HepG2 (cell line): ENCODE measurements around the gene BTBD19. TPM values are rescaled to one million over a fixed set of nuclear protein-coding genes. Genes with fewer than 3 reads are reported as not detected.

ENCODE experiments used
- ATF4 ChIP-seq, 2 experiments: fragments of 450-650 bp in 1 of 2; sonication (generic) in 1 of 2; formaldehyde crosslinking; IDR thresholded peaks; 2 replicates each; pipeline versions ENCODE4 v1.5.0 to v1.8.0; 2020 to 2022; ENCODE audit warnings: mild to moderate bottlenecking in 1 of 2, missing genetic modification reagents in 1 of 2
- ELF4 ChIP-seq: sonication (generic); formaldehyde crosslinking; IDR thresholded peaks from 2 replicates; pipeline ENCODE4 v1.5.0; 2020; ENCODE audit warnings: missing genetic modification reagents, mild to moderate bottlenecking, moderate library complexity, borderline replicate concordance
- HNRNPUL1 ChIP-seq: fragments of 200-400 bp; formaldehyde crosslinking; IDR thresholded peaks from 2 replicates; pipeline ENCODE4 v1.6.1; 2017; ENCODE audit warnings: low read depth, mild to moderate bottlenecking, low read length, moderate library complexity
- JDP2 ChIP-seq: sonication (generic); formaldehyde crosslinking; IDR thresholded peaks from 2 replicates; pipeline ENCODE4 v1.8.1; 2022; ENCODE audit warnings: missing genetic modification reagents, borderline replicate concordance
- KAT7 ChIP-seq: IDR thresholded peaks from 2 replicates; pipeline ENCODE4 v1.6.1; 2018; ENCODE audit warnings: borderline replicate concordance, missing compliant biosample characterization
- MAFF ChIP-seq: IDR thresholded peaks from 2 replicates; pipeline ENCODE4 v1.6.1; 2011; ENCODE audit warnings: low read depth, low read length, improper control_type of control experiment
- MIXL1 ChIP-seq: IDR thresholded peaks from 2 replicates; pipeline ENCODE4 v1.6.1; 2016
- PPARG ChIP-seq: conservative IDR thresholded peaks from 2 replicates; pipeline ENCODE4 v1.6.1; 2016; ENCODE audit warnings: missing biosample characterization, missing genetic modification reagents
- SKI ChIP-seq: fragments of 450-650 bp; IDR thresholded peaks from one replicate; pipeline ENCODE4 v1.6.1; 2018; ENCODE audit warnings: mild to moderate bottlenecking; ENCODE audit not compliant: partially characterized antibody
- SMAD1 ChIP-seq: sonication (generic); formaldehyde crosslinking; IDR thresholded peaks from 2 replicates; pipeline ENCODE4 v1.4.0; 2020; ENCODE audit warnings: missing genetic modification reagents, low read depth, mild to moderate bottlenecking, borderline replicate concordance
- SNAPC5 ChIP-seq: sonication (generic); formaldehyde crosslinking; IDR thresholded peaks from 2 replicates; pipeline ENCODE4 v1.8.1; 2023; ENCODE audit warnings: mild to moderate bottlenecking, missing genetic modification reagents, borderline replicate concordance
- SP4 ChIP-seq: sonication (generic); formaldehyde crosslinking; IDR thresholded peaks from 2 replicates; pipeline ENCODE4 v1.8.1; 2023; ENCODE audit warnings: mild to moderate bottlenecking, missing genetic modification reagents
- YEATS2 ChIP-seq: sonication (generic); formaldehyde crosslinking; IDR thresholded peaks from 2 replicates; pipeline ENCODE4 v1.4.0; 2020; ENCODE audit warnings: missing genetic modification reagents, borderline replicate concordance
- ZBTB25 ChIP-seq: IDR thresholded peaks from 2 replicates; pipeline ENCODE4 v1.6.1; 2018; ENCODE audit warnings: missing genetic modification reagents
- ZBTB42 ChIP-seq: sonication (generic); formaldehyde crosslinking; IDR thresholded peaks from 2 replicates; pipeline ENCODE4 v1.5.0; 2020; ENCODE audit warnings: mild to moderate bottlenecking, missing genetic modification reagents
- ZFP41 ChIP-seq: sonication (generic); formaldehyde crosslinking; IDR thresholded peaks from 2 replicates; pipeline ENCODE4 v1.4.0; 2020; ENCODE audit warnings: mild to moderate bottlenecking, missing genetic modification reagents, borderline replicate concordance
- ZNF253 ChIP-seq: sonication (generic); formaldehyde crosslinking; IDR thresholded peaks from 2 replicates; pipeline ENCODE4 v1.8.0; 2022; ENCODE audit warnings: mild to moderate bottlenecking, missing genetic modification reagents, borderline replicate concordance
- ZNF329 ChIP-seq: sonication (generic); formaldehyde crosslinking; IDR thresholded peaks from 2 replicates; pipeline ENCODE4 v1.9.0; 2021; ENCODE audit warnings: low read depth, mild to moderate bottlenecking, missing genetic modification reagents
- ZNF552 ChIP-seq: sonication (generic); formaldehyde crosslinking; IDR thresholded peaks from 2 replicates; pipeline ENCODE4 v1.9.0; 2022; ENCODE audit warnings: missing genetic modification reagents, mild to moderate bottlenecking, borderline replicate concordance
- ZNF562 ChIP-seq: sonication (generic); formaldehyde crosslinking; IDR thresholded peaks from 2 replicates; pipeline ENCODE4 v1.8.0; 2022; ENCODE audit warnings: missing genetic modification reagents, borderline replicate concordance
- ZNF629 ChIP-seq: sonication (generic); formaldehyde crosslinking; conservative IDR thresholded peaks from 2 replicates; pipeline ENCODE4 v1.5.0; 2020; ENCODE audit warnings: missing genetic modification reagents
- ZNF674 ChIP-seq: sonication (generic); formaldehyde crosslinking; IDR thresholded peaks from 2 replicates; pipeline ENCODE4 v1.5.0; 2020; ENCODE audit warnings: low read depth, mild to moderate bottlenecking, missing genetic modification reagents
- ZNF704 ChIP-seq: sonication (generic); formaldehyde crosslinking; IDR thresholded peaks from 2 replicates; pipeline ENCODE4 v1.8.1; 2023; ENCODE audit warnings: mild to moderate bottlenecking, inconsistent platforms, moderate library complexity, missing genetic modification reagents, borderline replicate concordance
- ZSCAN12 ChIP-seq: sonication (generic); formaldehyde crosslinking; IDR thresholded peaks from 2 replicates; pipeline ENCODE4 v1.9.0; 2021; ENCODE audit warnings: mild to moderate bottlenecking, missing genetic modification reagents
- polyA plus RNA-seq, 8 experiments: library from polyadenylated mRNA; depleted of rRNA in 3 of 8; stranded (reverse) in 7 of 8; unstranded in 1 of 8; fragments of >200 nt; fragmentation: Illumina TruSeq in 4 of 8; extraction: Trizol in 4 of 8; gene quantifications; 2 replicates each; pipeline versions ENCODE4 v1.2.1 to v1.2.3, GENCODE V29; 2011 to 2016; ENCODE audit warnings: low read depth in 4 of 8, missing spikeins in 1 of 8, mixed read lengths in 1 of 8; ENCODE audit not compliant: insufficient read depth in 1 of 8
- total RNA-seq, 5 experiments: library from RNA; depleted of rRNA; stranded (reverse); fragments of >200 nt; fragmentation: Illumina TruSeq; extraction: Trizol; gene quantifications; 2 replicates each; pipeline ENCODE4 v1.2.3, GENCODE V29; 2016; ENCODE audit warnings: low read depth in 1 of 5
- TF ChIP-seq, protein P1 (sequence below): IDR thresholded peaks from 2 replicates; pipeline ENCODE4 v1.6.1; 2016

Gene BTBD19
- total and polyA plus RNA-seq, 2 of the 13 experiments (the other 11 are each of a cell fraction or from before 2014, with no cell fraction given) = 2.7 to 6.7 TPM

GRCh38 chr1:44799770-44800584, 8.3 kb upstream of the BTBD19 start, which contains the start of gene PLK3 (continued):
- TF ChIP-seq ZBTB25 (CRISPR knock-in tag) = peak; percentile 35; the same call in 1 of the 2 replicates
- peak; percentile 68; the same call in 1 of the 2 replicates for TF ChIP-seq MIXL1 (CRISPR knock-in tag)
- TF ChIP-seq ZNF552 = peak; percentile 86; the same call in 1 of the 2 replicates
- TF ChIP-seq ELF4 = no peak
- TF ChIP-seq ZNF562 = no peak
- TF ChIP-seq SP4 = peak; percentile 87
- TF ChIP-seq ZNF329 (CRISPR knock-in tag) = no peak
- peak; percentile 92 for TF ChIP-seq SKI
- 0 out of 2 replicates have a peak, but pooled peaks have one; percentile 21 for TF ChIP-seq KAT7 (CRISPR knock-in tag)
- peak in 1 of 2 experiments; percentile 89; a peak in 2 of 4 replicates for TF ChIP-seq ATF4 (CRISPR knock-in tag; IDR thresholded peaks at IDR 0.05)
- no peak; the same call in 1 of the 2 replicates for TF ChIP-seq SMAD1 (CRISPR knock-in tag)
- 0 out of 2 replicates have a peak, but pooled peaks have one; percentile 47 for TF ChIP-seq ZFP41 (CRISPR knock-in tag)
- peak; percentile 83 for TF ChIP-seq ZNF704
- peak; percentile 80; the same call in 1 of the 2 replicates for TF ChIP-seq SNAPC5 (CRISPR knock-in tag)
- TF ChIP-seq, protein P1, sequence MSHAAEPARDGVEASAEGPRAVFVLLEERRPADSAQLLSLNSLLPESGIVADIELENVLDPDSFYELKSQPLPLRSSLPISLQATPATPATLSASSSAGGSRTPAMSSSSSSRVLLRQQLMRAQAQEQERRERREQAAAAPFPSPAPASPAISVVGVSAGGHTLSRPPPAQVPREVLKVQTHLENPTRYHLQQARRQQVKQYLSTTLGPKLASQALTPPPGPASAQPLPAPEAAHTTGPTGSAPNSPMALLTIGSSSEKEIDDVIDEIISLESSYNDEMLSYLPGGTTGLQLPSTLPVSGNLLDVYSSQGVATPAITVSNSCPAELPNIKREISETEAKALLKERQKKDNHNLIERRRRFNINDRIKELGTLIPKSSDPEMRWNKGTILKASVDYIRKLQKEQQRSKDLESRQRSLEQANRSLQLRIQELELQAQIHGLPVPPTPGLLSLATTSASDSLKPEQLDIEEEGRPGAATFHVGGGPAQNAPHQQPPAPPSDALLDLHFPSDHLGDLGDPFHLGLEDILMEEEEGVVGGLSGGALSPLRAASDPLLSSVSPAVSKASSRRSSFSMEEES (CRISPR knock-in tag) = peak; percentile 74
- TF ChIP-seq ZSCAN12 (CRISPR knock-in tag) = no peak
- no peak for TF ChIP-seq MAFF
- 0 out of 2 replicates have a peak, but pooled peaks have one; percentile 50 for TF ChIP-seq PPARG
- TF ChIP-seq ZNF629 (CRISPR knock-in tag) = no peak
- TF ChIP-seq ZNF674 = no peak
- TF ChIP-seq ZBTB42 (CRISPR knock-in tag) = peak; percentile 27; the same call in 1 of the 2 replicates
- 0 out of 2 replicates have a peak, but pooled peaks have one; percentile 31 for TF ChIP-seq HNRNPUL1
- peak; percentile 84 for TF ChIP-seq YEATS2 (CRISPR knock-in tag)
- TF ChIP-seq JDP2 = no peak; the same call in 1 of the 2 replicates
- TF ChIP-seq ZNF253 (CRISPR knock-in tag) = no peak
